HUES6 (cell line): ENCODE data around the gene MOCS1.

Experiments
- H3K27ac ChIP-seq: 2 replicates; pipeline ENCODE4 v1.7.0; 2013; ENCODE audit warnings: low read depth, mild to moderate bottlenecking, low read length, inconsistent platforms
- H3K27me3 ChIP-seq: 2 replicates; pipeline ENCODE4 v1.6.1; 2013; ENCODE audit warnings: low read length; ENCODE audit not compliant: control insufficient read depth, insufficient read depth
- H3K36me3 ChIP-seq: 2 replicates; pipeline ENCODE4 v1.6.1; 2013; ENCODE audit warnings: low read length; ENCODE audit not compliant: control insufficient read depth, insufficient read depth
- H3K4me1 ChIP-seq: 2 replicates; pipeline ENCODE4 v1.6.1; 2013; ENCODE audit warnings: low read length; ENCODE audit not compliant: control insufficient read depth, insufficient read depth
- H3K4me3 ChIP-seq: 2 replicates; pipeline ENCODE4 v1.5.1; 2013; ENCODE audit warnings: low read depth, low read length
- H3K9ac ChIP-seq: one replicate; pipeline ENCODE4 v1.6.1; 2013; ENCODE audit warnings: mild to moderate bottlenecking, low read length
- H3K9me3 ChIP-seq: 2 replicates; pipeline ENCODE4 v1.6.1; 2013; ENCODE audit warnings: low read depth, low read length; ENCODE audit not compliant: control insufficient read depth, insufficient read depth

MOCS1 gene

DNA sequence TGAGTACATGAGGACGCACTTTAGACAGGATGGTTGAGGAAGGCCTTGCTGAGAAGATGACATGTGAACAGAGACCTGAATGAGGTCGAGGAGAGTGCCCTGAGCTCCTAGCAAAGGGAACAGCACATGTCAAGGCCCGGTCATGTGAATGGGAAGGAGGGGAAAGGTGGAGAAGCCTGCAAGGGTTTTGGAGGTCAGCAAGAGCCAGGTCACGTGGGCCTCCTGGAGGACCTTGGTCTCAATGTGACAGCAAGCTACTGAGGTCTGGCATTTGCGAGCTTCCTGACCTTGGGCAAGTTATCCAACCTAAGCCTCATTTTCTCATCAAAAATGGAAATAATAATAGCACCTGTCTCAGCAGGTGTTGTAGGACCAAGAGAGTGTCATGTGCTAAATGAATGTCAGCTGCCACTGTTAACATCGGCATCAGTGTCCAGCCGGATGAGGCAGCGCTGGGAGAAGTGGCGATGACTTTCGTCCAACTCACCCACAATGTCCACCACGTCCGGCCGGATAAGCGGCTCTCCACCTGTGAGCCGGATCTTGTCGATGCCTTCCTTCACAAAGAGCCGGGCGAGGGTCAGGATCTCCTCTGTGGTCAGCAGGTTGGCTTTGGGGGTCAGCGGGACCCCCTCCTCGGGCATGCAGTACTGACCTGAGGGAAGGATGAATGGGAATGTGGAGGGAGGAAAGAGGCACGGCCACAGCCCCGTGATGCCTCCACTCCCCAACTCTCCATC, 8.9 kb downstream of the MOCS1 start:
- 0 out of 2 replicates have a peak, but pooled peaks cover 3% of the 10 kb centered on the region for H3K9me3 ChIP-seq
- peaks cover 38% of the 10 kb centered on the region for H3K36me3 ChIP-seq
- no peaks in the 10 kb centered on the region for H3K27me3 ChIP-seq
- no peak overlapping the region for H3K27ac ChIP-seq
- H3K4me3 ChIP-seq, result no peak overlapping the region
- peaks cover 10% of the 10 kb centered on the region; the same call in 1 of the 2 replicates for H3K4me1 ChIP-seq
- no peak overlapping the region for H3K9ac ChIP-seq

DNA sequence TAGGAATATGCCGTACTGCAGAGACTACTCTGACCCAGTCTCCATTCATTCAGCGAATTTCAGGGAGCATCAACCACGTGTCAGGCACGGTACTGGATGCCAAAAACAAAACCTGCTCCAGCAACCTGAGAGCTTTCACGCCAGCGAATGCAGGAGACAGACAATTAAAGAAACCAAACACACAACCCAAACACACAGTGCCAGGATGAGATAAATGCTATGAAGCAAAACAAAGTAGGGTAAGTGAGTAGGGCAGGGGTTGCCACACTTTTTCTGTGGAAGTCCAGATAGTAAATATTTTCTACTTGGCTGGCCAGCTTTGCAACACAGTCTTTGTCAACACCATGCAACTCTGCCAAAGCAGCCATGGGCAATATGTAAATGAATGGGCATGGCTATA, 10.0 kb downstream of the MOCS1 start:
- H3K9ac ChIP-seq, result no peak overlapping the region
- H3K4me3 ChIP-seq, result no peak overlapping the region
- H3K27me3 ChIP-seq, result no peaks in the 10 kb centered on the region
- no peak overlapping the region for H3K27ac ChIP-seq
- peaks cover 7% of the 10 kb centered on the region; the same call in 1 of the 2 replicates for H3K4me1 ChIP-seq
- H3K9me3 ChIP-seq, result 0 out of 2 replicates have a peak, but pooled peaks cover 3% of the 10 kb centered on the region
- peaks cover 38% of the 10 kb centered on the region for H3K36me3 ChIP-seq

DNA sequence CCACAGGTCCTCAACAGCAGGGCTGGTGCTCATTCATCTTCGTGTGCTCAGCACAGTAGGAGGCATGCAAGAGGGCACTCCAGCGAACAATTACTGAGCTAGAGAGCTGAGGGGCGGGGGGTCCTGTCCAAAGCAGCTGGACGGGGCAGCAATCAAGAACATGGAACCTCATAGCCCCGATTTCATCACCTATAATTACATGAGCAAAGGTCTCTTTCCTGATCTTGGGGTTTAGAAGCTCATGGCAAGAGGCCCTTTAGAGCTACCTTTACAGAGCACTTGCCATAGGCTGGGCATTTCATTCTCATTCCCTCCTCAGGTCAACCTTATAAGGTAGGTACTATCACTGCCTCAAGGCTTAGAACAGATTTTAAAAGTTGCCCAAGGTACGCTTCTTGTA, 10.4 kb downstream of the MOCS1 start:
- Histone ChIP-seq H3K27ac (no peak overlapping the region), H3K36me3 (peaks cover 38% of the 10 kb centered on the region), H3K4me3 (no peak overlapping the region), H3K4me1 (peaks cover 3% of the 10 kb centered on the region; the same call in 1 of the 2 replicates), H3K9me3 (0 out of 2 replicates have a peak, but pooled peaks cover 3% of the 10 kb centered on the region), H3K27me3 (no peaks in the 10 kb centered on the region), H3K9ac (no peak overlapping the region)

DNA sequence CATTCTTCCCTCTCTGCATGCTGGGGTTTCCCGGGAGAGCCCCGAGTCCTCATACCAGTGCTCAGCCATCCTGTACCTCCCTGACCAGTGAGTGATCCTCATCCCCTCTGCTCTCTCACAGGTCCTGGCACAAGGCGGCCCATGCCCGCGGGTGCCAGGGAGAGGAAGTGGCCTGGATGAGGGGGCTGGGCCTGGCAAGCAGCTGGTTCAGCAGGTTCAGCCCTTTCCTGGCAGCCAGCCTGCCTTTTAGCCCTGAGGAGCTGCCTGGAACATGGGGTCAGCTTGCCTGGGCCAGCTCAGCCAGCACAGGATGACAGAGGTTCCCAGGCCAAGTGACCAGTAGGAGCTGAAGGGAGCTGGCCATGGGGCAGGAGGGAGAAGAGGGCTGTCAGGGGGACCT, 10.9 kb downstream of the MOCS1 start:
- H3K9me3 ChIP-seq, result 0 out of 2 replicates have a peak, but pooled peaks cover 3% of the 10 kb centered on the region
- no peak overlapping the region for H3K9ac ChIP-seq
- H3K4me3 ChIP-seq, result no peak overlapping the region
- no peaks in the 10 kb centered on the region for H3K27me3 ChIP-seq
- H3K27ac ChIP-seq, result no peak overlapping the region
- no peaks in the 10 kb centered on the region for H3K4me1 ChIP-seq
- H3K36me3 ChIP-seq, result peaks cover 38% of the 10 kb centered on the region

DNA sequence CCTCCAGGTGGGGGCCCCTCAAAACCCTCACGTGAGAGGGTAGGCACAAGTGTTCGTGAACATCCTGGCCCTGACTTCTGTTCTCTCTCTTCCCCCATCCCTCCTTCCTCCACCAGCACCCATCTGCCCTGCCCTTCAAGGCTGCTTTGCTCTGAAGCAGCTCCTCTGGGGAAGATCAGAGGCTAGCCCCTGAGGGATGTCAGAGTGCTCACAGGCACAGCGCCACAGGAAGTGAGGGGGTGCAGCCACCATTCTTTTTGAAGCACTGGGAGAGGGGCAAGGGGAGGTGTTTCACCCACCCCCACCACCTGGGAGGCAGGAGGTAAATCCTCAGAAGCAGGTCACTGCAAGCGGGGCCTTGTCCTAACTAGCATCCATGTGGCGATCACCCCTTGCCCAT, 11.4 kb downstream of the MOCS1 start:
- no peak overlapping the region for H3K27ac ChIP-seq
- H3K4me3 ChIP-seq, result no peak overlapping the region
- H3K36me3 ChIP-seq, result peaks cover 38% of the 10 kb centered on the region
- no peaks in the 10 kb centered on the region for H3K4me1 ChIP-seq
- no peak overlapping the region for H3K9ac ChIP-seq
- 0 out of 2 replicates have a peak, but pooled peaks cover 3% of the 10 kb centered on the region for H3K9me3 ChIP-seq
- H3K27me3 ChIP-seq, result no peaks in the 10 kb centered on the region

DNA sequence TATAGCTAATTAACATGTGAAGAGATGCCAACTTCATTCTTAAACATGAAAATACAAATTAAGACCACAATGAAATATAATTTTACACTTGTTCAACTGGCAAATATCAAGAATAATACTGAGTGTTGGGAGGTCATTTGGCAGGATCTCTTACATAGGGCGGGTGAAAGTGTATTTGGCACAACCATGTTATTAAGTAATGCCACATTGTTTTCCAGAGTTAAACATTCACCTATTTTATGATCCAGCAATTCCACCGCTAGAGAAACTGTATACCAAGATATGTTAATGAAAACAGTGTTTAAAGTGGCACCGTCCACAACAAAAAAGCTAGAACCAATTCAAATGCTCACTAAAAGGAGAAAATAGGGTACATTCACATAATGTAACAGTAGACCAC, 14.1 kb downstream of the MOCS1 start:
- no peak overlapping the region for H3K4me3 ChIP-seq
- H3K4me1 ChIP-seq, result no peaks in the 10 kb centered on the region
- H3K27me3 ChIP-seq, result no peaks in the 10 kb centered on the region
- peaks cover 30% of the 10 kb centered on the region for H3K36me3 ChIP-seq
- no peaks in the 10 kb centered on the region for H3K9me3 ChIP-seq
- no peak overlapping the region for H3K27ac ChIP-seq
- H3K9ac ChIP-seq, result no peak overlapping the region

DNA sequence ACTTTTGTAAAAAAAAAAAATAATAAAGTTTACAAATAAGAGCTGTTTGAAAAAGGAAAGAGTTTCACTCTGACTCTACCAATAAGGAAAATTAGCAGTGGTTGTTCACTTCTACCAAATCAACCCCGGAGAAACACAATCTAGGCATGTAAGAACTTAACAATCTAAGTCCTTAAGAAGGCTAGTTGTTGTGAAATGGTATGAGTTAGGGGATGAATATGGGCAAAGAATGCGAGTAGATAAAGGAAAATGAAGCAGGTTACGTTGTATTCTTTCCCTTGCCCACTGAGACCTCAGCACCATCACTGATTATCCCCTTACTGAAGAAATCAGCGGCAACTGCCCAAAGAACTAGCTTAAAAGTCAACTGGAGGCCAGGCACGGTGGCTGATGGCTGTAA, 15.4 kb downstream of the MOCS1 start:
- Histone ChIP-seq H3K4me3 (no peak overlapping the region), H3K36me3 (peaks cover 30% of the 10 kb centered on the region; the same call in 1 of the 2 replicates), H3K27ac (no peak overlapping the region), H3K9me3 (no peaks in the 10 kb centered on the region), H3K4me1 (no peaks in the 10 kb centered on the region), H3K9ac (no peak overlapping the region), H3K27me3 (no peaks in the 10 kb centered on the region)

DNA sequence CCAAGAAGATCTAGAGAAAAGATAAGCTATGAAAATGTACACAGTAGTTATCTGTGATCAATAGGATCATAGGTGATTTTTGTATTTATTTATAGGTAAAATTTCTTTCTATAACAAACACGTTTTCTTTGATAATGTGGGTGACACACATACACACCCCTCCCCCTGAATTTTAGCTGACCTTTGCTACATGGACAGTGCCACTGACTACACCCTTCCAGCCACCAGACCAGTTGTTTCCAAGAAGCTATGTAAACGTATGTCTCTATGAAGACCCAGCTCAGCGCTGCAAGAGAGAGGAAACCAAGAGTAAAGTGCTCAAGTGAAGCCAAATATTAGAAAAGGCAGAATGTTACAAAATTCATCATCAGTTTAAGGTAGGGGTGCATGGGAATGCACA, 16.3 kb downstream of the MOCS1 start:
- Histone ChIP-seq H3K27me3 (no peaks in the 10 kb centered on the region), H3K36me3 (peaks cover 29% of the 10 kb centered on the region; the same call in 1 of the 2 replicates), H3K27ac (no peak overlapping the region), H3K9me3 (no peaks in the 10 kb centered on the region), H3K4me1 (no peaks in the 10 kb centered on the region), H3K4me3 (no peak overlapping the region), H3K9ac (no peak overlapping the region)

DNA sequence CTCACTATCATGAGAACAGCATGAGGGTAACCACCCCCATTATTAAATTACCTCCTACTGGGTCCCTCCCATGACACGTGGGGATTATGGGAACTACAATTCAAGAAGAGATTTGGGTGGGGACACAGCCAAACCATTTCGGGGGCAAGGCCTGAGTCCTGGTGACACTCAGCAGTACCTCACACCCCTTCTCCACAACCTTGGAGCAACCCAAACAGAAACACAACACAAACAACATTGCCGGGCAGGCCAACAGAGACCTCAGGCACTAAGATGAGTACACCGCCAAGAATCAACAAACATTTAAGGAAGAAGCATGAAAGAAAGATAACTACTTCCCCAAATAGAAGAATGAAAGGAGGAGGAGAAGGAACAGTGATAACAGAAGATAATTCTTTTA, 16.9 kb downstream of the MOCS1 start:
- H3K27me3 ChIP-seq, result no peaks in the 10 kb centered on the region
- no peak overlapping the region for H3K4me3 ChIP-seq
- no peaks in the 10 kb centered on the region for H3K4me1 ChIP-seq
- no peak overlapping the region for H3K9ac ChIP-seq
- H3K36me3 ChIP-seq, result peaks cover 33% of the 10 kb centered on the region; the same call in 1 of the 2 replicates
- H3K9me3 ChIP-seq, result no peaks in the 10 kb centered on the region
- H3K27ac ChIP-seq, result no peak overlapping the region

DNA sequence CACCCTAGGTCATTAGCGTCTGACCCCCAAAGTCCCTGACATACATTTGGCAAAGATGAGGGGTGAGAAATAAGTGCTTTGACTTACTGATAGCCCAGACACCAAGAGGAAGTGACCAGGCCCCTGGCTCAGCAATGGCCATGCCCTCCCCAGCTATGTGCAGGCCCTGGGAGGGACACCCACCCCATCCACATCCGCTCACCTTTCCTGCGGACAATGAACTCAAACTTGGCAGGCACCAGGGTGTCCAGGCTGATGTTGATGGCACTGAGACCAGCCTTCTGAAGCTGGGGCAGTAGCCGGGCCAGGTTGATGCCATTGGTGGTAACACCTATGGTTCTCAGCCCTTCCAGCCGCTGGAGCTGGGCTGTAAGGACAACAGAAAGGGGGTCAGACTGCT, 18.4 kb downstream of the MOCS1 start:
- no peak overlapping the region for H3K4me3 ChIP-seq
- H3K27me3 ChIP-seq, result no peaks in the 10 kb centered on the region
- H3K9me3 ChIP-seq, result no peaks in the 10 kb centered on the region
- H3K4me1 ChIP-seq, result no peaks in the 10 kb centered on the region
- H3K27ac ChIP-seq, result no peak overlapping the region
- no peak overlapping the region for H3K9ac ChIP-seq
- H3K36me3 ChIP-seq, result peaks cover 31% of the 10 kb centered on the region

DNA sequence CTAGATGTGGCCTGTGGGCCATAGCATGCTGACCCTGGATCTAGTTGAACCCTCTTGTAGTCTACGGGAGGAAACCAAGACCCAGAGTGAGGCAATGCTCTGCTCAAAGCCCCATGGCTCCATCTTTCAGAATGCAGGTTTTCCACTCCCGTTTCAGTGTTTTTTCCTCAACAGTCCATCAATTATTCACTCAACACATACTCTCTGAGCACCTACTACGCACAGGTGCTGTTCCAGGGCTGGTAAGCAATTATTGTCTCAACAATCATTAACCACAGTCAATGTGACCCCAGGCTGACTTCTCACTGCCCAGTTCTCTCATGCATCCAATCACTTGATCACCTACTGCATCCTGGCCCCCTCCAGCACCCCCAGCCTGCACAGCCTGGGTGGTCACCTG, 20.0 kb downstream of the MOCS1 start:
- peaks cover 39% of the 10 kb centered on the region for H3K36me3 ChIP-seq
- H3K9me3 ChIP-seq, result no peaks in the 10 kb centered on the region
- no peaks in the 10 kb centered on the region for H3K27me3 ChIP-seq
- H3K4me1 ChIP-seq, result no peaks in the 10 kb centered on the region
- no peak overlapping the region for H3K4me3 ChIP-seq
- no peak overlapping the region for H3K9ac ChIP-seq
- H3K27ac ChIP-seq, result no peak overlapping the region
